Thyroid gland (tissue), 4 donors: ENCODE measurements around the gene PDLIM1. TPM values are rescaled to one million over a fixed set of nuclear protein-coding genes. Genes with fewer than 3 reads are reported as not detected.

ENCODE experiments used
- DNase-seq, 2 donors: peaks; one replicate each; pipeline ENCODE4 v3.0.0-alpha.2; 2019
- H3K27ac ChIP-seq, 3 donors: fragments of 200-600 bp; sonication (generic); 1 replicate in 2 of 3; 2 replicates in 1 of 3; pipeline ENCODE4 v1.5.1; 2016 to 2019; ENCODE audit warnings: mild to moderate bottlenecking in 1 of 3, moderate library complexity in 1 of 3
- H3K27me3 ChIP-seq: fragments of 200-600 bp; sonication (generic); one replicate; pipeline ENCODE4 v1.5.1; 2019
- H3K36me3 ChIP-seq, 2 donors: fragments of 200-600 bp; sonication (generic); one replicate each; pipeline ENCODE4 v1.5.1; 2016 to 2019
- H3K4me1 ChIP-seq, 2 donors: fragments of 200-600 bp; sonication (generic); one replicate each; pipeline ENCODE4 v1.5.1; 2017 to 2019
- H3K4me3 ChIP-seq, 3 donors: fragments of 200-600 bp; sonication (generic); replicated peaks in 1 of 3; 1 replicate in 2 of 3; 2 replicates in 1 of 3; pipeline ENCODE4 v1.5.1; 2016; ENCODE audit warnings: mild to moderate bottlenecking in 1 of 3
- H3K9me3 ChIP-seq: fragments of 200-600 bp; sonication (generic); one replicate; pipeline ENCODE4 v1.5.1; 2017
- POLR2A ChIP-seq, 2 donors: fragments of 450-650 bp; IDR thresholded peaks; one replicate each; pipeline ENCODE4 v1.6.1; 2017; ENCODE audit warnings: antibody characterized with exemption in 2 of 2, mild to moderate bottlenecking in 2 of 2, moderate library complexity in 1 of 2
- WGBS, 2 donors: methylation state at CpG; one replicate each; pipeline ENCODE4 v1.1.5; 2017; 5-methylcytosine and 5-hydroxymethylcytosine counted together
- intact Hi-C: fragments of 100-400 bp; cut with DNase I; formaldehyde crosslinking; loops from one replicate; pipeline ENCODE4 v1.15.1; 2023
- total RNA-seq, 4 donors: library from RNA; depleted of rRNA; stranded (reverse); fragments of >200 nt; gene quantifications; one replicate each; pipeline ENCODE4 v1.2.3, GENCODE V29; 2016
- TF ChIP-seq, protein P1 (sequence below), 6 experiments: fragments of 200-600 bp in 3 of 6; fragments of 450-650 bp in 3 of 6; sonication (generic) in 3 of 6; IDR thresholded peaks; one replicate each; pipeline ENCODE4 v1.5.1; 2016 to 2019; ENCODE audit warnings: antibody characterized with exemption in 6 of 6, mild to moderate bottlenecking in 2 of 6, inconsistent platforms in 1 of 6, moderate library complexity in 1 of 6

The PDLIM1 gene
- total RNA-seq, 4 donors from 2014 or later = 67.8 to 158 (median 90.7) TPM

DNA sequence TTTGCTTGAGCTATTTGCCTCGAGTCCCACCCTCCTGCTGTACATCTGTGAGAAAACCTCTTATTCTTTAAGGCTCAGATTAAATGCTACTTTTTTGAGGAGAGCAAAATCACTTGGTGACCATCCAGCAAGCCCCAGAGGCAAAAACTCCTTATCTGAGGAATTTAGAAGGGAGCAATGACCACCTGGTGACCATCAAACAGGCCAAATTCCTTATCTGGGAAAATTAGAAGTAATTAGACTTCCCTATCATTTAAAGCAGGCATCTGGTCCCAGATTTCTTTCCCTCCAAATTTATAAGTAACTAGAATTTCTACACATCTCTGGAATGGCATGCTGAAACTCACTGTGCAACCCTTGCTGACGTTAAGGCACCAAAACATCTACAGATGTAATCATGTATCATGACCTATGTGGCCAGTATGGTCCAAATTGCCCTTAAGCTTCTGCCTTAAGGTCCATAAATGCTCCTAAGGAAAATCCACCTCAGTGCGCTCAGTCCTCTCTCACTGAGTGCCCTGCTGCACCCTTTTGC lies 40.9 kb upstream of the PDLIM1 start:
- Histone ChIP-seq H3K27ac (no peak overlapping the region), H3K4me1 (peaks cover 0 to 39% of the 10 kb centered on the region in 2 donors), H3K4me3 (no peak overlapping the region), H3K36me3 (no peaks in the 10 kb centered on the region), H3K9me3 (no peaks in the 10 kb centered on the region), H3K27me3 (no peaks in the 10 kb centered on the region)
- intact Hi-C loops = no loop called here
- WGBS, 2 donors = 91 to 96% methylated on average over 3 of the region's 3 CpGs
- no peak for TF ChIP-seq POLR2A (IDR thresholded peaks at IDR 0.05)
- TF ChIP-seq, protein P1, sequence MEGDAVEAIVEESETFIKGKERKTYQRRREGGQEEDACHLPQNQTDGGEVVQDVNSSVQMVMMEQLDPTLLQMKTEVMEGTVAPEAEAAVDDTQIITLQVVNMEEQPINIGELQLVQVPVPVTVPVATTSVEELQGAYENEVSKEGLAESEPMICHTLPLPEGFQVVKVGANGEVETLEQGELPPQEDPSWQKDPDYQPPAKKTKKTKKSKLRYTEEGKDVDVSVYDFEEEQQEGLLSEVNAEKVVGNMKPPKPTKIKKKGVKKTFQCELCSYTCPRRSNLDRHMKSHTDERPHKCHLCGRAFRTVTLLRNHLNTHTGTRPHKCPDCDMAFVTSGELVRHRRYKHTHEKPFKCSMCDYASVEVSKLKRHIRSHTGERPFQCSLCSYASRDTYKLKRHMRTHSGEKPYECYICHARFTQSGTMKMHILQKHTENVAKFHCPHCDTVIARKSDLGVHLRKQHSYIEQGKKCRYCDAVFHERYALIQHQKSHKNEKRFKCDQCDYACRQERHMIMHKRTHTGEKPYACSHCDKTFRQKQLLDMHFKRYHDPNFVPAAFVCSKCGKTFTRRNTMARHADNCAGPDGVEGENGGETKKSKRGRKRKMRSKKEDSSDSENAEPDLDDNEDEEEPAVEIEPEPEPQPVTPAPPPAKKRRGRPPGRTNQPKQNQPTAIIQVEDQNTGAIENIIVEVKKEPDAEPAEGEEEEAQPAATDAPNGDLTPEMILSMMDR (IDR thresholded peaks at IDR 0.05) = no peak
- no peak for DNase-seq

DNA sequence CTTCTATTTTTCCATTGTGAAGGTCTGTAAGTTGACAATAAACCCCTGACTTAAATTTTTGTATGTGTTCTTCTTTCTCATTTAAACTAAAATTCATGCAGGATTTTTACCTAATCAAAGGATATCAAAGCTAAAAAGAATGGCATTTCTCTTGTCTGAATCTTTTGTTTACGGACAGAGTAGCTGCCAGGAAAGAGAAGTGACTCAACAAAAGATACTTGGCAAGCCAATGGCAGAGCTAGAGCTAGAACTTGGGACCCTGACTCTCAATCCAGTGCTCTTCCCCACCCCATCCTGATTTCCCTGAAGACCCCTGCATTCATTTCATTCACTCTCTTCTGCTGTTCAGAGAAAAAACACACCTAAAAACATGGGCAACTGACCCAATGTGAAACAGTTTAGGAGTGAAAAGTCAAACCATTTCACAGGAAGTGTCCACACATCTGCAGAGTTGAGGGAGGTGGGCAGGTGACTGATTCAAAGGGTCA lies 40.2 kb upstream of the PDLIM1 start:
- intact Hi-C loops = no loop called here
- Histone ChIP-seq H3K27me3 (no peaks in the 10 kb centered on the region), H3K36me3 (no peaks in the 10 kb centered on the region), H3K27ac (no peak overlapping the region), H3K9me3 (no peaks in the 10 kb centered on the region), H3K4me1 (peaks cover 0 to 37% of the 10 kb centered on the region in 2 donors), H3K4me3 (no peak overlapping the region)
- TF ChIP-seq, protein P1 (IDR thresholded peaks at IDR 0.05) = no peak
- TF ChIP-seq POLR2A (IDR thresholded peaks at IDR 0.05) = no peak
- WGBS, 2 donors = 90 to 93% methylated on average over 1 of the region's 1 CpG
- no peak for DNase-seq

DNA sequence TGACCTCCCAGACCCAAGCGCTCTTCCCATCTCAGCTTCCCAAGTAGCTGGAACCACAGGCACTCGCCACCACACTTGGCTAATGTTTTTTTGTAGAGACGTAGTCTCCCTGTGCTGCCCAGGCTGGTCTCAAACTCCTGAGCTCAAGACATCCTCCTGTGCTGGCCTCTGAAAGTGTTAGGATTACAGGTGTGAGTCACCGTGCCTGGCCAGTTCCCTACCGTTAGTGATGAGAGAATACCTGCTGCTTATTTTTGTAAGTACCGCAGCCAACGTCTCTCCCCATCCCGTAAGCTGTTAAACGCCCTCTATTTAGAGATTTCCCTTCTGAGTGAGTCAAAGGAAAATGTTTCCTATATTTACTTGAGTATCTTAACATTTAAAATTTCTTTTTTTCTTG lies 38.5 kb upstream of the PDLIM1 start:
- H3K36me3 ChIP-seq = no peaks in the 10 kb centered on the region
- TF ChIP-seq, protein P1 (IDR thresholded peaks at IDR 0.05) = no peak
- TF ChIP-seq POLR2A (IDR thresholded peaks at IDR 0.05) = no peak
- H3K4me3 ChIP-seq = no peak overlapping the region
- H3K9me3 ChIP-seq = no peaks in the 10 kb centered on the region
- intact Hi-C loops = no loop called here
- no peaks in the 10 kb centered on the region for H3K27me3 ChIP-seq
- peak overlapping the region in 2 of 3 donors; percentile 19 to 43 for H3K27ac ChIP-seq
- no peak for DNase-seq
- peaks cover 0 to 28% of the 10 kb centered on the region in 2 donors for H3K4me1 ChIP-seq
- WGBS, 2 donors = 88 to 89% methylated on average over 9 of the region's 9 CpGs

DNA sequence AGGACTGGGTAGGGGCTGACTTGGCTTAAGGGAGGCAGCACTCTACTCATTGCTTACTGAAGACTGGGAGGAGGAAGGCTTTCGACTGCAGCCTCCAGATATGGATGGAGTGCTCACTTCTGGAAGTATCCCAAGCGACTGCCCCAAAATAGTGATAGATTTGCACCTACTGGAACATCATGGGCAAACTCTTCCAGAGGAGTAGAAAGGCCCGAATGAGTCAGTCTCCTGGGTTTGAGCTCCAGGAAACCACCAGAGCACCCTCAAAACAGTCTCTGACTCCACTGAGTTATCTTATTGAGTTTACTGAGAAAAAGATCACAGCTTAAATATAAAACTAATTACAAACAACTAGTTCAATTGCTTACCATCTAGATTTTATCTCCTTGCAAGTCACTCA lies 37.2 kb upstream of the PDLIM1 start:
- Histone ChIP-seq H3K4me1 (peaks cover 0 to 25% of the 10 kb centered on the region in 2 donors), H3K36me3 (no peaks in the 10 kb centered on the region), H3K4me3 (no peak overlapping the region), H3K27ac (peak overlapping the region in 1 of 3 donors; percentile 50), H3K27me3 (no peaks in the 10 kb centered on the region), H3K9me3 (no peaks in the 10 kb centered on the region)
- WGBS, 2 donors = 84 to 91% methylated on average over 3 of the region's 3 CpGs
- TF ChIP-seq, protein P1 (IDR thresholded peaks at IDR 0.05) = no peak
- TF ChIP-seq POLR2A (IDR thresholded peaks at IDR 0.05) = no peak
- DNase-seq = no peak
- intact Hi-C loops = no loop called here

DNA sequence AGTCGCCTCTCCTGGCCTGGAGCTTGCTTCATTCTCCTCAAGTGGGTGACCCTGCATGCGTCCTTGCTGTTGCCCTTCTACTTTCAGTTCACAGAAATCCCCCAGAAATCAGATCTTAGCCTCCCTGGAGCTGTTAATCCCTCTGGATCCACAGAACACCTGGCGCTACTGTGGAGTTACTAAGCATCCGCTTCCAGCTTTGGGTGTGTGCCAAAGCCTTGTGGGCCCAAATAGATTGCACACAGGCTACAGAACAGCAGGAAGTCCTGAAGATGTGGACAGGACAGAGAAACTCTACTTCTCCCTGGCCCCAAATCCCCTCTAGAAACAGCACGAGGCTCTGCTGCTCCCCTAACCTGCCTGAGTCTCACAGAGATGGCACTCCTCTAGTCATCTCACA lies 36.6 kb upstream of the PDLIM1 start:
- Histone ChIP-seq H3K4me3 (no peak overlapping the region), H3K9me3 (no peaks in the 10 kb centered on the region), H3K27ac (peak overlapping the region in 2 of 3 donors; percentile 16 to 50), H3K36me3 (no peaks in the 10 kb centered on the region), H3K4me1 (peaks cover 0 to 25% of the 10 kb centered on the region in 2 donors), H3K27me3 (no peaks in the 10 kb centered on the region)
- TF ChIP-seq, protein P1 (IDR thresholded peaks at IDR 0.05) = peak in 2 of 6 experiments; percentile 25 to 28
- no peak for TF ChIP-seq POLR2A (IDR thresholded peaks at IDR 0.05)
- intact Hi-C loops = no loop called here
- peak; percentile 63 to 77 for DNase-seq
- 52 to 56% methylated on average over 5 of the region's 5 CpGs for WGBS, 2 donors
